AG04449 (cell line): ENCODE data around the gene MSL2.

Source experiments
- CTCF ChIA-PET: fragments of 350-600 bp; formaldehyde crosslinking; extraction: SDS; loops from one replicate; lab custom pipeline; 2021; ENCODE audit warnings: antibody characterized with exemption; lab: Yijun Ruan, JAX
- POLR2A ChIA-PET: fragments of 400-600, 350-600 bp; formaldehyde crosslinking; extraction: SDS; loops from one replicate; lab custom pipeline; 2020; ENCODE audit warnings: antibody characterized with exemption, inconsistent platforms; lab: Yijun Ruan, JAX
- DNase-seq: peaks from one replicate; pipeline ENCODE4 v3.0.0-alpha.2; 2010; ENCODE audit warnings: low read depth, low spot score
- H3K4me3 ChIP-seq: 2 replicates; pipeline ENCODE4 v1.5.1; 2011; ENCODE audit warnings: low read depth, mild to moderate bottlenecking, control low read depth, low read length
- CTCF ChIP-seq: IDR thresholded peaks from one replicate; pipeline ENCODE4 v1.5.1; 2011; ENCODE audit warnings: mild to moderate bottlenecking, moderate library complexity, low read length, control low read depth, inconsistent platforms; ENCODE audit not compliant: insufficient read depth; ENCODE audit errors: missing control alignments

The MSL2 gene, protein sequence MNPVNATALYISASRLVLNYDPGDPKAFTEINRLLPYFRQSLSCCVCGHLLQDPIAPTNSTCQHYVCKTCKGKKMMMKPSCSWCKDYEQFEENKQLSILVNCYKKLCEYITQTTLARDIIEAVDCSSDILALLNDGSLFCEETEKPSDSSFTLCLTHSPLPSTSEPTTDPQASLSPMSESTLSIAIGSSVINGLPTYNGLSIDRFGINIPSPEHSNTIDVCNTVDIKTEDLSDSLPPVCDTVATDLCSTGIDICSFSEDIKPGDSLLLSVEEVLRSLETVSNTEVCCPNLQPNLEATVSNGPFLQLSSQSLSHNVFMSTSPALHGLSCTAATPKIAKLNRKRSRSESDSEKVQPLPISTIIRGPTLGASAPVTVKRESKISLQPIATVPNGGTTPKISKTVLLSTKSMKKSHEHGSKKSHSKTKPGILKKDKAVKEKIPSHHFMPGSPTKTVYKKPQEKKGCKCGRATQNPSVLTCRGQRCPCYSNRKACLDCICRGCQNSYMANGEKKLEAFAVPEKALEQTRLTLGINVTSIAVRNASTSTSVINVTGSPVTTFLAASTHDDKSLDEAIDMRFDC

GRCh38 chr3:136196064-136196400, at the start of gene MSL2:
MSL2 (minus strand) TSS chr3:136196335; CDS start chr3:136195113, 1,222 bp downstream.
- peak within 1 kb of the TSS; percentile 80 for H3K4me3 ChIP-seq
- CTCF ChIA-PET: interaction anchor here (0.9 to 3.4 kb wide), 3 partner anchors 11 to 117 kb away, joined by 3 to 10 read pairs (median 3); no protein-coding TSS in a partner anchor
- DNase-seq: no peak
- TF ChIP-seq CTCF: no peak
- POLR2A ChIA-PET: interaction anchor here (0.5 to 2.4 kb wide), 13 partner anchors 13 to 721 kb away, joined by 3 to 14 read pairs (median 3); partner anchors contain the start of gene STAG1

- DNase-seq: no peak
- ChIA-PET CTCF (no interaction called here), POLR2A (no interaction called here)
- H3K4me3 ChIP-seq: no peak overlapping the region
- TF ChIP-seq CTCF: no peak
These were observed 49.6 kb upstream of the MSL2 start for GRCh38 chr3:136245691-136246090.

DNA sequence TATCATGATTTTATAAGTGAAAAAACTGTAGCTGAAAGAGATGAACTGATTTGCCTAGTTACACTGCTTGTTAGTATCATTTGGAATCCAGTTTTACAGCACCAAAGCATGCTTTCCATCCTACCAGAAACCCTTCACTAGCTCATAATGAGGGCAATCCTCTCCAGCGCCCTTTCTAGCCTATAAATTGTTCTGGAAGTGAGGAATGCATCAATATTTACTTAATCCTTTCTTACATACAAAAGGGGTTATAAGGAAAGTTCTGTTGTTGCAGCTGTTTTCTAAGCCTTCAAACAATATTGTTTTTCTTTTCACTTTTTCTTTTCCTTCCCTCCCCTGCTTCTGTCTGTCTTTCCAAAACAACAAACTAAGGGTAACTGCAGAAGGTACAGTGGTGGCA, 43.0 kb upstream of the MSL2 start:
- no peak overlapping the region for H3K4me3 ChIP-seq
- CTCF ChIA-PET: interaction anchor here (0.6 to 1.0 kb wide), 4 partner anchors 10 to 161 kb away, joined by 3 to 5 read pairs (median 4); partner anchors contain the start of gene PCCB
- POLR2A ChIA-PET: no interaction called here
- no peak for TF ChIP-seq CTCF
- DNase-seq: no peak

GRCh38 chr3:136237961-136238649, 42.0 kb upstream of the MSL2 start:
- no peak for DNase-seq
- no peak overlapping the region for H3K4me3 ChIP-seq
- CTCF ChIA-PET: no interaction called here
- POLR2A ChIA-PET: no interaction called here
- no peak for TF ChIP-seq CTCF

GRCh38 chr3:136237103-136237502, 41.0 kb upstream of the MSL2 start:
- POLR2A ChIA-PET: no interaction called here
- no peak overlapping the region for H3K4me3 ChIP-seq
- TF ChIP-seq CTCF: no peak
- DNase-seq: no peak
- CTCF ChIA-PET: no interaction called here

DNA sequence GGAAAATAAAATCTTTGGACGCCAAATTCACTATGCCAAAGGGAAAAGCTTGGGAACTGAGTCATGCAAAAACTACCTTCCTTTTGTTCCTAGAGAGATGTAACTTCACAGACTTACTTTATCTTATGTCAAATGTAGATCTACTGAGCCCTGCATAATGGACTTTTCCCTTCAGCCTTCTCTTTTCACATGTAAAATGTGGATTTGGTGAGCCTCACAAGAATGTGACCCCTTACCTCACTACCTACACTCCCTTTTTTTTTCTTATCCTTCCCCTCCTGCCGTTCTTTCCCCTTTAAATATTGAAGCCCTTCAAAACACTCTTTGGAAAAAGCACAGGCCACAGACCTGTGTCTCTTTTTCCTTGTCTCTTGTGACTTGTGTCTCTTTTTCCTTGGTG, 40.0 kb upstream of the MSL2 start:
- no peak for DNase-seq
- POLR2A ChIA-PET: interaction anchor here (0.6 kb wide), 1 partner anchor 554 kb away, joined by 4 read pairs; no protein-coding TSS in a partner anchor
- H3K4me3 ChIP-seq: no peak overlapping the region

More for the DNA sequence above, 40.0 kb upstream of the MSL2 start:
- no peak for TF ChIP-seq CTCF
- CTCF ChIA-PET: no interaction called here
